Mucosa of rectum (tissue), 2 donors: ENCODE data around the gene ZFR.

Source experiments
- H3K27ac ChIP-seq, 2 donors: one replicate each; pipeline ENCODE4 v1.7.0; 2013; ENCODE audit warnings: inconsistent platforms in 2 of 2, low read depth in 2 of 2, low read length in 2 of 2
- H3K27me3 ChIP-seq, 2 donors: one replicate each; pipeline ENCODE4 v1.7.0; 2013; ENCODE audit warnings: low read length in 2 of 2; ENCODE audit not compliant: control insufficient read depth in 2 of 2, insufficient read depth in 2 of 2
- H3K36me3 ChIP-seq, 2 donors: one replicate each; pipeline ENCODE4 v1.7.0; 2013; ENCODE audit warnings: low read length in 2 of 2; ENCODE audit not compliant: control insufficient read depth in 2 of 2, insufficient read depth in 2 of 2
- H3K4me1 ChIP-seq, 2 donors: one replicate each; pipeline ENCODE4 v1.7.0; 2013; ENCODE audit warnings: low read length in 2 of 2, mild to moderate bottlenecking in 1 of 2; ENCODE audit not compliant: control insufficient read depth in 2 of 2, insufficient read depth in 2 of 2
- H3K4me3 ChIP-seq, 2 donors: one replicate each; pipeline ENCODE4 v1.7.0; 2013; ENCODE audit warnings: low read length in 2 of 2
- H3K9ac ChIP-seq, 2 donors: one replicate each; pipeline ENCODE4 v1.7.0; 2013; ENCODE audit warnings: low read length in 2 of 2, low read depth in 1 of 2, mild to moderate bottlenecking in 1 of 2
- H3K9me3 ChIP-seq, 2 donors: one replicate each; pipeline ENCODE4 v1.7.0; 2013; ENCODE audit warnings: low read length in 2 of 2; ENCODE audit not compliant: control insufficient read depth in 2 of 2
- donor health status: healthy.
- donor health status: Normal muscosa, but diverticular disease.

ZFR gene

GRCh38 chr5:32444431-32445286, at the start of gene ZFR:
Gene ZFR (minus strand): TSS chr5:32444740. CDS start chr5:32444658, 82 bp downstream.
- Histone ChIP-seq H3K27me3 (no peaks in the 10 kb centered on the region), H3K4me3 (peak within 1 kb of the TSS; percentile 85 to 87), H3K9ac (peak within 1 kb of the TSS; percentile 68 to 87), H3K27ac (peak within 1 kb of the TSS; percentile 90 to 94), H3K9me3 (no peaks in the 10 kb centered on the region), H3K4me1 (peaks cover 23 to 33% of the 10 kb centered on the region in 2 donors), H3K36me3 (no peaks in the 10 kb centered on the region)

DNA sequence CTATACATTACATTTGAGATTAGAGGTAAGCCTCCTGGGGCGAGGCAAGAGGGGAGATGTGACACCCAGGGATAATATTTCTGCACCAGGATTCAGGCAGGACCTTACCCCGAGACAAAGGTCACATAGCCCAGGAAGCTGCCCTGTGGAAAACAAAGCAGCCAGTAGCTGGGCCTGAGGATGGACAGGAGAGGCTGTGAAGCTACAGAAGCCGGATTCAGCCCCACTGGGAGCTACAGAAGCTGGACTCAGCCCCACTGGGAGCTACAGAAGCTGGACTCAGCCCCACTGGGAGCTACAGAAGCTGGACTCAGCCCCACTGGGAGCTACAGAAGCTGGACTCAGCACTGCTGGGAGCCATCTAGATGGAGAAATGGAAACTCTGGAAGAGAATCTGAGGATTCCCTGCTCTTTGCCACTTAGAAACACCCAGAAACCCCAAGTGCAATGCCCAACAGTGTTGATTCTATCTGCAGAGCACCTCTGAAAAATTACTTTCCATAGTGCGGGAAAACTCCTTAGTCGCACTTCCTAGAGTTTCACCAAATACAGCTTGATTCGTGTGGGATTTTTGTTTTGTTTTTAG, 46.5 kb upstream of the ZFR start:
- Histone ChIP-seq H3K27ac (no peak overlapping the region), H3K9me3 (no peaks in the 10 kb centered on the region), H3K4me1 (peaks cover 0 to 3% of the 10 kb centered on the region in 2 donors), H3K9ac (no peak overlapping the region), H3K36me3 (no peaks in the 10 kb centered on the region), H3K27me3 (no peaks in the 10 kb centered on the region), H3K4me3 (no peak overlapping the region)

DNA sequence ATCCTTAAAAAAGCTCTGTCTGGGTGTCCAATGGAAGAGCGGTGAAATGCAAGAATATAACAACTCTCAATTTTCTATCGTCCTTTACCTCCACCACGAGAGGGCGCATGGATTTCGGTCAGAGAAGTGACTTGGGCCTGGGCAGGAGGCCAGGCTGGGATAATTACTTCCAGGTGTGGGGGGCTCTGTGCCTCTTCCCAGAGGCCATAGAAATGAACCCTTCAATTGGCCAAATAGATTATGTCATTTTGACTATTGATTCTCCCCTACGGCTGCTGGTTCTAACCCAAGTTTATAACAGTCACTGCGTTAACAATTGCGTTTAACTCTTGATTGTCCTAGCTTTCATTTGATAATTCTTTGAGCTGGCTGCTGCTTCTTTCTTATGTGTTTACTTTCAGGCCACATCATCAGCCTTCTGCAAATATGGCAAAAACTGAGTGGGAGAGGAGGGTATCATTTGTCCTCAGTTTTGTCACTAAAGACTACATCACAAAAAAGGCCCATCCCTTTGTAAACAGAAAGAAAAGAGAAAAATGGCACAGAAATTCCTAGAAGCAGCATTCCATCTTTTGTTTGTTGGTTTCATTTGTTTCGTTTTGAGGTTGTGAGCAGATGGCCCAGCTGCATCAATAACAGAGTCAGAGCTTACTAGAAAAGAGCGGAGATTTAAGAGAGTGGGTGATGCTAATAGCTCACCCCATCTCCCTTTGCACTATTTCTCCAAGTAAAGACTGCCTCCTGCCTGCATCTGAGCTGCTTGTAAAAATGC, 45.4 kb upstream of the ZFR start:
- Histone ChIP-seq H3K4me3 (peak overlapping the region in 1 of 2 donors; percentile 26), H3K9me3 (no peaks in the 10 kb centered on the region), H3K4me1 (peaks cover 0 to 3% of the 10 kb centered on the region in 2 donors), H3K9ac (no peak overlapping the region), H3K27me3 (no peaks in the 10 kb centered on the region), H3K36me3 (no peaks in the 10 kb centered on the region), H3K27ac (no peak overlapping the region)

- peaks cover 0 to 3% of the 10 kb centered on the region in 2 donors for H3K4me1 ChIP-seq
- H3K9me3 ChIP-seq = no peaks in the 10 kb centered on the region
- H3K36me3 ChIP-seq = no peaks in the 10 kb centered on the region
- no peaks in the 10 kb centered on the region for H3K27me3 ChIP-seq
- H3K27ac ChIP-seq = no peak overlapping the region
- no peak overlapping the region for H3K9ac ChIP-seq
- H3K4me3 ChIP-seq = no peak overlapping the region
Measured at GRCh38 chr5:32487424-32487823, 42.9 kb upstream of the ZFR start.

DNA sequence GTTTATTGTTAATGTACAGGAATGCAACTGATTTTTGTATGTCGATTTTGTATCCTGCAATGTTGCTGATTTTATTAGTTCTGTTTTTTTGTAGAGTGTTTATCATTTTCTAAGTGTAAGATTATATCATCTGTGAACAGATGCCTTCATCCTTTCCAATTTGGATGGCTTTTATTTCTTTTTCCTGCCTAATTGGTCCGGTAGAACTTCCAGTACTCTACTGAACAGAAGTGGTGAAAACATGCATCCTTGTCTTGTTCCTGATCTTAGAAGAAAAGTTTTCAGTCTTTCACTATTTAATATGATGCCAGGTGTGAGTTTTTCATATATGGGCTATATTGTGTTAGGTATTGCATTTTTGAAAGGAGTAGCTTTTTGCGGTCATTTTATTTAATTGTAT, 42.5 kb upstream of the ZFR start:
- Histone ChIP-seq H3K4me3 (no peak overlapping the region), H3K9me3 (no peaks in the 10 kb centered on the region), H3K27ac (no peak overlapping the region), H3K9ac (no peak overlapping the region), H3K27me3 (no peaks in the 10 kb centered on the region), H3K36me3 (no peaks in the 10 kb centered on the region), H3K4me1 (peaks cover 0 to 3% of the 10 kb centered on the region in 2 donors)

- Histone ChIP-seq H3K27ac (no peak overlapping the region), H3K36me3 (no peaks in the 10 kb centered on the region), H3K9ac (no peak overlapping the region), H3K4me3 (no peak overlapping the region), H3K9me3 (no peaks in the 10 kb centered on the region), H3K27me3 (no peaks in the 10 kb centered on the region), H3K4me1 (no peaks in the 10 kb centered on the region)
Measured at GRCh38 chr5:32482193-32482592, 37.7 kb upstream of the ZFR start.

DNA sequence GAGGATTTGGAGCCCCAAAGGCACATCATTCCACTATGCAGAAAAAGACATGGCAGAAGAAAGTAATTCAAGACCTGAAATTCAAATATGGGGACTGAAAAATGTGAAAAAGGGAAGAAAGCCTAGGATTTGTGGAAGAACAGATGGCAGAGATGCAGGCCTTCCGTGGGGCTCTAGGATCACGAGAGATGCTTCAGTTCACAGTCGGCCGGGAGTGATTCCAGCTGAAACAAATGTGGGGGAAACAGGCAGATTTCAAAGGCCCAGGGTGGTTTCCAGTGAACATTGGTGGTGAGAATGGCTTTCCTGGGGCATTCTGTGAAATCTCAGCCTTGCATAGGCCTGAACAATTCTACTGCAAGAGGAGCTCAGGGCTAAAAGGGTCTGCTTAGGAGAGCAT, 34.6 kb upstream of the ZFR start:
- Histone ChIP-seq H3K4me3 (no peak overlapping the region), H3K9ac (no peak overlapping the region), H3K4me1 (peaks cover 3 to 8% of the 10 kb centered on the region in 2 donors), H3K27ac (no peak overlapping the region), H3K9me3 (no peaks in the 10 kb centered on the region), H3K27me3 (no peaks in the 10 kb centered on the region), H3K36me3 (no peaks in the 10 kb centered on the region)

GRCh38 chr5:32476891-32477290, 32.4 kb upstream of the ZFR start:
- Histone ChIP-seq H3K4me3 (no peak overlapping the region), H3K9ac (no peak overlapping the region), H3K27ac (no peak overlapping the region), H3K4me1 (peaks cover 3 to 8% of the 10 kb centered on the region in 2 donors), H3K36me3 (no peaks in the 10 kb centered on the region), H3K27me3 (no peaks in the 10 kb centered on the region), H3K9me3 (no peaks in the 10 kb centered on the region)

DNA sequence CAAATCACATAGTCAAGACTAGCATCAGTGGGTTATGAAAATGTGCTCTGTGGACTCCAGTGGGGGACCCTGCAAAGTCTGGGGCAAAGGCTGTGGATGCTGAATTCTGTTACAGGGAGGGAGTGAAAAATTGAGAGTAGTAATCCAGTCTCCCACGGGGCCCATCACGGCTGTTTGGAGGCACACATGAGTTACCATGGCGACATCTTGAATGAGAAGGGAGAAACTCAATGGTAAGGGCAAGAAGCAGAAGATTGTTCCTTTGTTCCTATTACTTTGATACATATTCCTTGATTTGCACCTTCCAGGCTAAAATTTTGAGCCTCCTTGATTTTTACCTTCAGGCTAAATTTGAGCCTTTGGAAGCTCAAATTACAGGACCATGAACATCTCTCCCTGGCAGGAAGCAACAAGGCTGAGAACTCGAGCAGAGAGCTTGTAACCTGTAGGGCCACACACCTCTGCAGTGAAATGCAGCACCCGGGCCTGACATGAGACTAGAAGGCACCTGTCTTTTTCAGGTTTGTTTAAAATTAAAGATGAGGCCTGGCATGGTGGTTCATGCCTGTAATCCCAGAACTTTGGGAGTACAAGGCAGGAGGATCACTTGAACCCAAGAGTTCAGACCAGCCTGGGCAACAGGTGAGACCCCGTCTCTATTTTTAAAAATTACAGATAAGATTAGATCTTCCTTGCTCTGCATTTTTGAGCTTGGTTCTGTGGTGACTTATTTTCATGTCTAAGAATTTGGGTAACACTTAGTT, 31.0 kb upstream of the ZFR start:
- no peaks in the 10 kb centered on the region for H3K36me3 ChIP-seq
- H3K27ac ChIP-seq = no peak overlapping the region
- H3K9ac ChIP-seq = no peak overlapping the region
- H3K4me3 ChIP-seq = no peak overlapping the region
- H3K9me3 ChIP-seq = no peaks in the 10 kb centered on the region
- H3K4me1 ChIP-seq = peaks cover 3 to 8% of the 10 kb centered on the region in 2 donors
- no peaks in the 10 kb centered on the region for H3K27me3 ChIP-seq
